WTC11 (cell line): ENCODE data around the gene HIP1R. TPM values are rescaled to one million over a fixed set of nuclear protein-coding genes. Genes with fewer than 3 reads are reported as not detected.

Source experiments
- ATAC-seq: fragments of 200-7000 bp; cut with Tn5 transposase; 2 replicates; pipeline ENCODE4 v1.10.0; 2021; ENCODE audit warnings: mild to moderate bottlenecking, moderate library complexity
- CTCF ChIA-PET: fragments of 300-600 bp; sonication (Branson Sonifier 250); formaldehyde crosslinking; loops from one replicate; lab custom pipeline; 2021; ENCODE audit warnings: antibody characterized with exemption; lab: Charles Lee
- POLR2A ChIA-PET: fragments of 350-600 bp; sonication (Branson Sonifier 250); formaldehyde crosslinking; loops from one replicate; lab custom pipeline; 2021; ENCODE audit warnings: antibody characterized with exemption; lab: Charles Lee
- DNase-seq: peaks from one replicate; pipeline ENCODE4 v3.0.0; 2021; ENCODE audit warnings: low spot score
- H3K27ac Mint-ChIP-seq: 2 replicates; pipeline ENCODE4 v1.8.0; 2021; ENCODE audit warnings: mixed read lengths
- H3K27me3 Mint-ChIP-seq: 2 replicates; pipeline ENCODE4 v1.8.0; 2021; ENCODE audit warnings: low read depth, mild to moderate bottlenecking, moderate library complexity, mixed read lengths
- H3K36me3 Mint-ChIP-seq: 2 replicates; pipeline ENCODE4 v1.8.0; 2021; ENCODE audit warnings: mixed read lengths
- H3K4me1 Mint-ChIP-seq: 2 replicates; pipeline ENCODE4 v1.8.0; 2022; ENCODE audit warnings: mixed read lengths
- H3K4me3 Mint-ChIP-seq: 2 replicates; pipeline ENCODE4 v1.8.0; 2021; ENCODE audit warnings: mild to moderate bottlenecking, moderate library complexity, mixed read lengths
- H3K9me3 Mint-ChIP-seq: 2 replicates; pipeline ENCODE4 v1.8.0; 2021; ENCODE audit warnings: mixed read lengths
- CBFB ChIP-seq: sonication (generic); formaldehyde crosslinking; IDR thresholded peaks from 2 replicates; pipeline ENCODE4 v1.8.1; 2022; ENCODE audit warnings: mild to moderate bottlenecking, low read depth, missing genetic modification reagents
- CDX4 ChIP-seq: fragments of 250-450 bp; sonication (Bioruptor Pico); IDR thresholded peaks from 2 replicates; pipeline ENCODE4 v1.9.0; 2021; ENCODE audit warnings: moderate library complexity, mild to moderate bottlenecking, inconsistent platforms, borderline replicate concordance
- CREM ChIP-seq: sonication (generic); formaldehyde crosslinking; IDR thresholded peaks from 2 replicates; pipeline ENCODE4 v1.8.1; 2022; ENCODE audit warnings: mild to moderate bottlenecking, missing genetic modification reagents, moderate library complexity
- E2F4 ChIP-seq: sonication (generic); formaldehyde crosslinking; IDR thresholded peaks from 2 replicates; pipeline ENCODE4 v1.8.1; 2022; ENCODE audit warnings: low read depth, mild to moderate bottlenecking, moderate library complexity, missing genetic modification reagents, borderline replicate concordance
- ESRRA ChIP-seq: sonication (generic); formaldehyde crosslinking; IDR thresholded peaks from 2 replicates; pipeline ENCODE4 v1.8.1; 2022; ENCODE audit warnings: mild to moderate bottlenecking, missing genetic modification reagents, borderline replicate concordance
- ETV6 ChIP-seq: sonication (generic); formaldehyde crosslinking; IDR thresholded peaks from 2 replicates; pipeline ENCODE4 v1.8.1; 2022; ENCODE audit warnings: mild to moderate bottlenecking, missing genetic modification reagents
- FOXP4 ChIP-seq: sonication (generic); formaldehyde crosslinking; IDR thresholded peaks from 2 replicates; pipeline ENCODE4 v1.8.0; 2022; ENCODE audit warnings: mild to moderate bottlenecking, missing genetic modification reagents
- GABPB1 ChIP-seq: sonication (generic); formaldehyde crosslinking; IDR thresholded peaks from 2 replicates; pipeline ENCODE4 v1.8.1; 2023; ENCODE audit warnings: mild to moderate bottlenecking, missing genetic modification reagents
- GRHL2 ChIP-seq: fragments of 250-450 bp; sonication (Bioruptor Pico); IDR thresholded peaks from 2 replicates; pipeline ENCODE4 v1.8.0; 2022; ENCODE audit warnings: mild to moderate bottlenecking, moderate library complexity; ENCODE audit not compliant: insufficient replicate concordance, severe bottlenecking
- GTF2I ChIP-seq: fragments of 250-450 bp; sonication (Bioruptor Pico); conservative IDR thresholded peaks from 2 replicates; pipeline ENCODE4 v1.4.0; 2021; ENCODE audit warnings: mild to moderate bottlenecking
- IRF1 ChIP-seq: sonication (generic); formaldehyde crosslinking; IDR thresholded peaks from 2 replicates; pipeline ENCODE4 v1.8.0; 2023; ENCODE audit warnings: missing genetic modification reagents
- JAZF1 ChIP-seq: fragments of 250-450 bp; sonication (Bioruptor Pico); IDR thresholded peaks from 2 replicates; pipeline ENCODE4 v1.9.0; 2021; ENCODE audit warnings: moderate library complexity, mild to moderate bottlenecking, inconsistent platforms
- NFE2L1 ChIP-seq: sonication (generic); formaldehyde crosslinking; IDR thresholded peaks from 2 replicates; pipeline ENCODE4 v1.8.1; 2023; ENCODE audit warnings: missing genetic modification reagents
- NFYB ChIP-seq: sonication (generic); formaldehyde crosslinking; conservative IDR thresholded peaks from 2 replicates; pipeline ENCODE4 v1.8.0; 2022; ENCODE audit warnings: low read depth, missing genetic modification reagents
- OVOL2 ChIP-seq: fragments of 250-450 bp; sonication (Bioruptor Pico); IDR thresholded peaks from 2 replicates; pipeline ENCODE4 v1.9.0; 2021; ENCODE audit warnings: mild to moderate bottlenecking, borderline replicate concordance
- PRRX2 ChIP-seq: fragments of 250-450 bp; sonication (Bioruptor Pico); IDR thresholded peaks from 2 replicates; pipeline ENCODE4 v1.8.0; 2021; ENCODE audit warnings: mild to moderate bottlenecking
- RORB ChIP-seq: fragments of 250-450 bp; sonication (Bioruptor Pico); IDR thresholded peaks from 2 replicates; pipeline ENCODE4 v1.9.0; 2021; ENCODE audit warnings: mild to moderate bottlenecking
- TCF7 ChIP-seq: sonication (generic); formaldehyde crosslinking; IDR thresholded peaks from 2 replicates; pipeline ENCODE4 v1.8.0; 2022; ENCODE audit warnings: mild to moderate bottlenecking, low read depth, missing genetic modification reagents, moderate library complexity
- ZNF138 ChIP-seq: sonication (generic); formaldehyde crosslinking; conservative IDR thresholded peaks from 2 replicates; pipeline ENCODE4 v1.8.1; 2022; ENCODE audit warnings: mild to moderate bottlenecking, moderate library complexity, missing genetic modification reagents
- ZNF232 ChIP-seq: sonication (generic); formaldehyde crosslinking; IDR thresholded peaks from 2 replicates; pipeline ENCODE4 v1.8.0; 2022; ENCODE audit warnings: mild to moderate bottlenecking, missing genetic modification reagents
- ZNF425 ChIP-seq: fragments of 250-450 bp; sonication (Bioruptor Pico); conservative IDR thresholded peaks from 2 replicates; pipeline ENCODE4 v1.9.0; 2021; ENCODE audit warnings: mild to moderate bottlenecking
- ZNF532 ChIP-seq: fragments of 250-450 bp; sonication (Bioruptor Pico); IDR thresholded peaks from 2 replicates; pipeline ENCODE4 v1.9.0; 2021; ENCODE audit warnings: mild to moderate bottlenecking, borderline replicate concordance
- ZNF671 ChIP-seq: fragments of 250-450 bp; sonication (Bioruptor Pico); IDR thresholded peaks from 2 replicates; pipeline ENCODE4 v1.8.0; 2021; ENCODE audit warnings: mild to moderate bottlenecking
- ZSCAN18 ChIP-seq: fragments of 250-450 bp; sonication (Bioruptor Pico); IDR thresholded peaks from 2 replicates; pipeline ENCODE4 v2.1.2; 2022; ENCODE audit warnings: mild to moderate bottlenecking, moderate library complexity
- total RNA-seq: library from RNA; stranded (reverse); gene quantifications from 3 replicates; pipeline ENCODE4 v1.2.3, GENCODE V29; 2021

Gene HIP1R
- total RNA-seq, 1 experiment from 2014 or later: 45.2 TPM

GRCh38 chr12:122813310-122813713 lies 21.9 kb upstream of the HIP1R start:
- Mint-ChIP-seq H3K9me3 (peaks cover 4% of the 10 kb centered on the region; the same call in 1 of the 2 replicates), H3K27ac (no peak overlapping the region), H3K27me3 (no peaks in the 10 kb centered on the region), H3K4me3 (no peak overlapping the region), H3K36me3 (no peaks in the 10 kb centered on the region), H3K4me1 (no peaks in the 10 kb centered on the region)
- CTCF ChIA-PET: interaction anchor here (0.8 to 1.3 kb wide), 2 partner anchors 19 to 47 kb away, joined by 3 to 5 read pairs; no protein-coding TSS in a partner anchor
- DNase-seq (no peak), ATAC-seq (no peak)
- TF ChIP-seq ZNF671 (CRISPR knock-in tag): no peak
- TF ChIP-seq GABPB1 (CRISPR knock-in tag): no peak
- no peak for TF ChIP-seq ESRRA (CRISPR knock-in tag)
- no peak for TF ChIP-seq ZNF138 (CRISPR knock-in tag)
- no peak for TF ChIP-seq RORB
- no peak for TF ChIP-seq E2F4
- TF ChIP-seq NFE2L1 (CRISPR knock-in tag): no peak
- TF ChIP-seq IRF1 (CRISPR knock-in tag): no peak
- TF ChIP-seq NFYB (CRISPR knock-in tag): no peak
- no peak for TF ChIP-seq GTF2I (CRISPR knock-in tag)
- no peak for TF ChIP-seq TCF7
- TF ChIP-seq CREM (CRISPR knock-in tag): no peak
- TF ChIP-seq CBFB: no peak
- TF ChIP-seq ETV6 (CRISPR knock-in tag): no peak
- no peak for TF ChIP-seq CDX4
- no peak for TF ChIP-seq ZNF232 (CRISPR knock-in tag)
- no peak for TF ChIP-seq ZNF425
- TF ChIP-seq ZSCAN18 (CRISPR knock-in tag): no peak
- TF ChIP-seq PRRX2 (CRISPR knock-in tag): no peak
- POLR2A ChIA-PET: interaction anchor here (0.6 to 0.7 kb wide), 2 partner anchors 11 to 45 kb away, joined by 3 to 7 read pairs; no protein-coding TSS in a partner anchor

- ATAC-seq (no peak), DNase-seq (no peak)
- Mint-ChIP-seq H3K27ac (no peak overlapping the region), H3K9me3 (peaks cover 4% of the 10 kb centered on the region; the same call in 1 of the 2 replicates), H3K4me1 (no peaks in the 10 kb centered on the region), H3K36me3 (no peaks in the 10 kb centered on the region), H3K4me3 (no peak overlapping the region), H3K27me3 (peaks cover 3% of the 10 kb centered on the region; the same call in 1 of the 2 replicates)
- ChIA-PET POLR2A (interaction anchor here (0.6 kb wide), 1 partner anchor 173 kb away, joined by 4 read pairs; no protein-coding TSS in a partner anchor), CTCF (interaction anchor here (0.7 kb wide), 1 partner anchor 16 kb away, joined by 3 read pairs; no protein-coding TSS in a partner anchor)
- TF ChIP-seq OVOL2 (CRISPR knock-in tag) (no peak), FOXP4 (CRISPR knock-in tag) (no peak), JAZF1 (CRISPR knock-in tag) (no peak), ZNF671 (CRISPR knock-in tag) (no peak), ZNF532 (CRISPR knock-in tag) (no peak), GRHL2 (no peak)
Measured at GRCh38 chr12:122819209-122819785, 16.0 kb upstream of the HIP1R start.
